Esophagus (tissue), 2 donors: ENCODE results near the gene NUP93. TPM values are rescaled to one million over a fixed set of nuclear protein-coding genes. Genes with fewer than 3 reads are reported as not detected.

Experiments
- H3K27ac ChIP-seq, 2 donors: one replicate each; pipeline ENCODE4 v1.5.1; 2013; ENCODE audit warnings: low read depth in 2 of 2, mild to moderate bottlenecking in 2 of 2, inconsistent platforms in 1 of 2, low read length in 1 of 2, moderate library complexity in 1 of 2
- H3K27me3 ChIP-seq, 2 donors: one replicate each; pipeline ENCODE4 v1.6.1; 2013; ENCODE audit warnings: low read length in 2 of 2, control low read depth in 1 of 2, mild to moderate bottlenecking in 1 of 2; ENCODE audit not compliant: insufficient read depth in 2 of 2, control insufficient read depth in 1 of 2
- H3K36me3 ChIP-seq, 2 donors: one replicate each; pipeline ENCODE4 v1.6.1; 2013; ENCODE audit warnings: low read length in 1 of 2; ENCODE audit not compliant: control insufficient read depth in 2 of 2, insufficient read depth in 2 of 2
- H3K4me1 ChIP-seq, 2 donors: one replicate each; pipeline ENCODE4 v1.6.1; 2013; ENCODE audit warnings: low read length in 1 of 2; ENCODE audit not compliant: control insufficient read depth in 2 of 2, insufficient read depth in 2 of 2
- H3K4me3 ChIP-seq, 2 donors: one replicate each; pipeline ENCODE4 v1.5.1; 2013; ENCODE audit warnings: low read length in 2 of 2, mild to moderate bottlenecking in 2 of 2, low read depth in 1 of 2, moderate library complexity in 1 of 2
- H3K9me3 ChIP-seq, 2 donors: one replicate each; pipeline ENCODE4 v1.6.1; 2013; ENCODE audit warnings: mild to moderate bottlenecking in 2 of 2, low read depth in 1 of 2, low read length in 1 of 2, moderate library complexity in 1 of 2; ENCODE audit not compliant: control insufficient read depth in 2 of 2, insufficient read depth in 1 of 2
- WGBS, 2 donors: extraction: QIAGEN DNeasy Blood & Tissue Kit; methylation state at CpG; one replicate each; pipeline ENCODE4 v1.1.7; 2013; 5-methylcytosine and 5-hydroxymethylcytosine counted together
- polyA plus RNA-seq, 2 donors: library from polyadenylated mRNA; stranded (reverse); fragments of 200-250 nt; gene quantifications; one replicate each; pipeline ENCODE4 v1.2.3, GENCODE V29; 2013
- donor health status: healthy with polysubstance abuse.
- donor health status: Bipolar disorder and iron deficiency.

The NUP93 gene
- polyA plus RNA-seq, 2 donors, result 36.0 to 38.0 TPM

GRCh38 chr16:56888806-56889205 is 158.9 kb downstream of the NUP93 start:
- WGBS, 2 donors, result 91 to 93% methylated on average over 6 to 7 of the region's 7 CpGs
- H3K9me3 ChIP-seq, result no peaks in the 10 kb centered on the region
- no peaks in the 10 kb centered on the region for H3K4me1 ChIP-seq
- no peaks in the 10 kb centered on the region for H3K27me3 ChIP-seq
- no peak overlapping the region for H3K4me3 ChIP-seq
- H3K36me3 ChIP-seq, result no peaks in the 10 kb centered on the region
- H3K27ac ChIP-seq, result no peak overlapping the region

- H3K27me3 ChIP-seq, result no peaks in the 10 kb centered on the region
- H3K9me3 ChIP-seq, result no peaks in the 10 kb centered on the region
- H3K27ac ChIP-seq, result no peak overlapping the region
- 90 to 93% methylated on average over 5 of the region's 5 CpGs for WGBS, 2 donors
- H3K4me3 ChIP-seq, result no peak overlapping the region
- H3K36me3 ChIP-seq, result no peaks in the 10 kb centered on the region
- no peaks in the 10 kb centered on the region for H3K4me1 ChIP-seq
Observed at GRCh38 chr16:56889206-56889605, 159.3 kb downstream of the NUP93 start.

GRCh38 chr16:56891685-56892084 is 161.8 kb downstream of the NUP93 start:
- Histone ChIP-seq H3K4me1 (no peaks in the 10 kb centered on the region), H3K4me3 (no peak overlapping the region), H3K27me3 (no peaks in the 10 kb centered on the region), H3K27ac (no peak overlapping the region), H3K9me3 (no peaks in the 10 kb centered on the region), H3K36me3 (no peaks in the 10 kb centered on the region)
- 70 to 80% methylated on average over 11 of the region's 11 CpGs for WGBS, 2 donors

- Histone ChIP-seq H3K27ac (no peak overlapping the region), H3K27me3 (no peaks in the 10 kb centered on the region), H3K36me3 (no peaks in the 10 kb centered on the region), H3K4me3 (no peak overlapping the region), H3K4me1 (no peaks in the 10 kb centered on the region), H3K9me3 (no peaks in the 10 kb centered on the region)
- WGBS, 2 donors, result 89 to 92% methylated on average over 13 to 14 of the region's 14 CpGs
Observed at GRCh38 chr16:56892705-56893104, 162.8 kb downstream of the NUP93 start.

- H3K27me3 ChIP-seq, result no peaks in the 10 kb centered on the region
- H3K4me3 ChIP-seq, result no peak overlapping the region
- no peaks in the 10 kb centered on the region for H3K9me3 ChIP-seq
- WGBS, 2 donors, result 87 to 89% methylated on average over 12 of the region's 12 CpGs
- H3K27ac ChIP-seq, result no peak overlapping the region
- H3K36me3 ChIP-seq, result no peaks in the 10 kb centered on the region
- H3K4me1 ChIP-seq, result no peaks in the 10 kb centered on the region
Observed at GRCh38 chr16:56894331-56894917, 164.5 kb downstream of the NUP93 start.

- Histone ChIP-seq H3K4me3 (no peak overlapping the region), H3K27ac (no peak overlapping the region), H3K27me3 (no peaks in the 10 kb centered on the region), H3K9me3 (no peaks in the 10 kb centered on the region), H3K36me3 (no peaks in the 10 kb centered on the region), H3K4me1 (no peaks in the 10 kb centered on the region)
- 65 to 79% methylated on average over 4 of the region's 4 CpGs for WGBS, 2 donors
Observed at GRCh38 chr16:56895813-56896212, 165.9 kb downstream of the NUP93 start.

GRCh38 chr16:56896244-56896643 is 166.3 kb downstream of the NUP93 start:
- H3K27ac ChIP-seq, result no peak overlapping the region
- H3K4me3 ChIP-seq, result no peak overlapping the region
- H3K4me1 ChIP-seq, result no peaks in the 10 kb centered on the region
- no peaks in the 10 kb centered on the region for H3K36me3 ChIP-seq
- 58 to 75% methylated on average over 3 of the region's 3 CpGs for whole genome bisulfite sequencing, 2 donors
- H3K9me3 ChIP-seq, result no peaks in the 10 kb centered on the region
- H3K27me3 ChIP-seq, result no peaks in the 10 kb centered on the region

GRCh38 chr16:56897026-56897799 is 167.3 kb downstream of the NUP93 start:
- H3K36me3 ChIP-seq, result no peaks in the 10 kb centered on the region
- H3K4me1 ChIP-seq, result peaks cover 0 to 3% of the 10 kb centered on the region in 2 donors
- H3K4me3 ChIP-seq, result no peak overlapping the region
- no peaks in the 10 kb centered on the region for H3K27me3 ChIP-seq
- WGBS, 2 donors, result 62 to 75% methylated on average over 8 of the region's 8 CpGs
- H3K27ac ChIP-seq, result no peak overlapping the region
- no peaks in the 10 kb centered on the region for H3K9me3 ChIP-seq

GRCh38 chr16:56898847-56899246 is 168.9 kb downstream of the NUP93 start:
- Histone ChIP-seq H3K4me1 (peaks cover 0 to 3% of the 10 kb centered on the region in 2 donors), H3K36me3 (no peaks in the 10 kb centered on the region), H3K9me3 (no peaks in the 10 kb centered on the region), H3K4me3 (no peak overlapping the region), H3K27ac (no peak overlapping the region), H3K27me3 (no peaks in the 10 kb centered on the region)
- 84 to 90% methylated on average over 8 of the region's 8 CpGs for WGBS, 2 donors
